Upper lobe of left lung (tissue), 4 donors: ENCODE results near the gene EGFLAM.

Source experiments
- EP300 ChIP-seq, 4 donors: sonication (generic); formaldehyde crosslinking; IDR thresholded peaks; one replicate each; pipeline ENCODE4 v1.5.1; 2017; ENCODE audit warnings: antibody characterized with exemption in 4 of 4, control low read depth in 2 of 4
- POLR2A ChIP-seq, 4 donors: fragments of 450-650 bp; IDR thresholded peaks; one replicate each; pipeline ENCODE4 v1.5.1; 2016 to 2017; ENCODE audit warnings: antibody characterized with exemption in 4 of 4, mild to moderate bottlenecking in 2 of 4
- POLR2AphosphoS5 ChIP-seq, 2 donors: sonication (generic); formaldehyde crosslinking; IDR thresholded peaks; one replicate each; pipeline ENCODE4 v1.5.1; 2017; ENCODE audit warnings: antibody characterized with exemption in 2 of 2
- TF ChIP-seq, protein P1 (sequence below), 6 experiments: fragments of 450-650 bp in 4 of 6; fragments of 200-600 bp in 2 of 6; sonication (generic) in 2 of 6; IDR thresholded peaks; one replicate each; pipeline ENCODE4 v1.5.1; 2016 to 2019; ENCODE audit warnings: antibody characterized with exemption in 6 of 6

- no peak for TF ChIP-seq EP300 (IDR thresholded peaks at IDR 0.05)
- TF ChIP-seq, protein P1, sequence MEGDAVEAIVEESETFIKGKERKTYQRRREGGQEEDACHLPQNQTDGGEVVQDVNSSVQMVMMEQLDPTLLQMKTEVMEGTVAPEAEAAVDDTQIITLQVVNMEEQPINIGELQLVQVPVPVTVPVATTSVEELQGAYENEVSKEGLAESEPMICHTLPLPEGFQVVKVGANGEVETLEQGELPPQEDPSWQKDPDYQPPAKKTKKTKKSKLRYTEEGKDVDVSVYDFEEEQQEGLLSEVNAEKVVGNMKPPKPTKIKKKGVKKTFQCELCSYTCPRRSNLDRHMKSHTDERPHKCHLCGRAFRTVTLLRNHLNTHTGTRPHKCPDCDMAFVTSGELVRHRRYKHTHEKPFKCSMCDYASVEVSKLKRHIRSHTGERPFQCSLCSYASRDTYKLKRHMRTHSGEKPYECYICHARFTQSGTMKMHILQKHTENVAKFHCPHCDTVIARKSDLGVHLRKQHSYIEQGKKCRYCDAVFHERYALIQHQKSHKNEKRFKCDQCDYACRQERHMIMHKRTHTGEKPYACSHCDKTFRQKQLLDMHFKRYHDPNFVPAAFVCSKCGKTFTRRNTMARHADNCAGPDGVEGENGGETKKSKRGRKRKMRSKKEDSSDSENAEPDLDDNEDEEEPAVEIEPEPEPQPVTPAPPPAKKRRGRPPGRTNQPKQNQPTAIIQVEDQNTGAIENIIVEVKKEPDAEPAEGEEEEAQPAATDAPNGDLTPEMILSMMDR (IDR thresholded peaks at IDR 0.05), result no peak
- no peak for TF ChIP-seq POLR2A (IDR thresholded peaks at IDR 0.05)
- no peak for TF ChIP-seq POLR2AphosphoS5 (IDR thresholded peaks at IDR 0.05)
These were observed 166.0 kb downstream of the EGFLAM start for GRCh38 chr5:38424148-38425060.
